IPS-NIHi11 (cell line): ENCODE results near the gene STARD3.

Experiments
- DNase-seq: peaks from one replicate; pipeline ENCODE4 v3.0.0; 2012; ENCODE audit warnings: mixed read lengths, low spot score

Gene STARD3

GRCh38 chr17:39660397-39661385, 23.7 kb downstream of the STARD3 start:
- DNase-seq = no peak

DNA sequence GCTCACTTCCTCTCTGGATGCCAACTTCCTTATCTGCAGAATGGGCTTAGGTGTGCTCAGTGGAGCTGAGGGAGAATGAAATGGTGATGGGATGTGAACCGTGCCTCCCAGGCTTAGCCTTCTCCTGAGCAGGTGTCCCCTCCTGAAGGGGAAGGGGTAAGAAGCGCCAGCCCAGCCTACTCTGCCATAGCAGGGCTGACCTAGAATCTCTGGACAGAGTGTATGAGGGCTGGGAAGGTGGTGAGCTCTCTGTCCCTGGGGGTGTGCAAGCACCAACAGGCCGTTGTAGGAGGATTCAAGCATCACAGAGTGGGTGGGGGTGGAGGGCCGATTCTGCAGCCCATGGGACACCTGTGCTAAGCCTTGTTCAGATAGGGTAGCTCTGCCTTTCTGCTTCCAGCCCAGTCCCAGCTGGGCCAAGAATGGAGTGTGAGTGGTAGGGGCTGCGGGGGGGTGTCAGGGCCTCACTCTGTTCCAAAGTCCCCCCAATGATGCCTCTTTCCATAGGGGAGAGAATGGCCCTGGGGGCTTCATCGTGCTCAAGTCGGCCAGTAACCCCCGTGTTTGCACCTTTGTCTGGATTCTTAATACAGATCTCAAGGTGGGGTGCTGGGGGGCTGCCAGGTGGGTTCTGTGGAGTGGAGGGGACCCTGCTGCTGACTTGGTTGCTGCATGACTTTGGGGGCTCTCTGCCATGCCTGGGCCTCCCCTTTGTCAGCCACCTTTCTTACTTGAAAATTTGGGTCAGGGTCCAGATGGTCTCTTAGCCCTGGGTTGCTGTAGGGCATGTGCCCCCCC, 25.0 kb downstream of the STARD3 start:
- no peak for DNase-seq

GRCh38 chr17:39662551-39663339, 25.8 kb downstream of the STARD3 start:
- DNase-seq = peak; percentile 54

- peak; percentile 62 for DNase-seq
These were observed 26.4 kb downstream of the STARD3 start for GRCh38 chr17:39663340-39663687.

- DNase-seq = peak; percentile 89
These were observed 27.0 kb downstream of the STARD3 start for GRCh38 chr17:39663688-39664580.

GRCh38 chr17:39664581-39665561, 27.9 kb downstream of the STARD3 start, which contains the start of gene TCAP:
TSS of gene TCAP (plus strand) at chr17:39665349. CDS start at chr17:39665360, 11 bp downstream.
- DNase-seq = no peak

GRCh38 chr17:39665642-39666224, 28.8 kb downstream of the STARD3 start:
- no peak for DNase-seq

DNA sequence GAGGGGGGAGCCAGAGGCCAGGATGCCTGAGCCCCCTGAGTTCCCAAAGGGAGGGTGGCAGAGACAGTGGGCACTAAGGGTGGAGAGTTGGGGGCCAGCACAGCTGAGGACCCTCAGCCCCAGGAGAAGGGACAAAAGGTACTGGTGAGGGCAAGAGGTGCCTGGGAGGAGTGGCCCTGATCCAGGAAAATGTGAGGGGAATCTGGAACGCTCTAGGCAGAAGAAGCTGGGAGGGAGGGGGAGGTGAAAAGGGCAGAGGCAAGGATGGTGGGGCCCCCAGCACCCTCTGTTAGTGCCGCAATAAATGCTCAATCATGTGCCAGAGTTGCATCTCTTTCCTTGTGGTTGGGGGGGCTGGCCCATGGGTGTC, 29.3 kb downstream of the STARD3 start:
- no peak for DNase-seq

GRCh38 chr17:39666601-39667261, 29.8 kb downstream of the STARD3 start:
- no peak for DNase-seq

- peak; percentile 46 for DNase-seq
These were observed 30.5 kb downstream of the STARD3 start for GRCh38 chr17:39667262-39667944.

DNA sequence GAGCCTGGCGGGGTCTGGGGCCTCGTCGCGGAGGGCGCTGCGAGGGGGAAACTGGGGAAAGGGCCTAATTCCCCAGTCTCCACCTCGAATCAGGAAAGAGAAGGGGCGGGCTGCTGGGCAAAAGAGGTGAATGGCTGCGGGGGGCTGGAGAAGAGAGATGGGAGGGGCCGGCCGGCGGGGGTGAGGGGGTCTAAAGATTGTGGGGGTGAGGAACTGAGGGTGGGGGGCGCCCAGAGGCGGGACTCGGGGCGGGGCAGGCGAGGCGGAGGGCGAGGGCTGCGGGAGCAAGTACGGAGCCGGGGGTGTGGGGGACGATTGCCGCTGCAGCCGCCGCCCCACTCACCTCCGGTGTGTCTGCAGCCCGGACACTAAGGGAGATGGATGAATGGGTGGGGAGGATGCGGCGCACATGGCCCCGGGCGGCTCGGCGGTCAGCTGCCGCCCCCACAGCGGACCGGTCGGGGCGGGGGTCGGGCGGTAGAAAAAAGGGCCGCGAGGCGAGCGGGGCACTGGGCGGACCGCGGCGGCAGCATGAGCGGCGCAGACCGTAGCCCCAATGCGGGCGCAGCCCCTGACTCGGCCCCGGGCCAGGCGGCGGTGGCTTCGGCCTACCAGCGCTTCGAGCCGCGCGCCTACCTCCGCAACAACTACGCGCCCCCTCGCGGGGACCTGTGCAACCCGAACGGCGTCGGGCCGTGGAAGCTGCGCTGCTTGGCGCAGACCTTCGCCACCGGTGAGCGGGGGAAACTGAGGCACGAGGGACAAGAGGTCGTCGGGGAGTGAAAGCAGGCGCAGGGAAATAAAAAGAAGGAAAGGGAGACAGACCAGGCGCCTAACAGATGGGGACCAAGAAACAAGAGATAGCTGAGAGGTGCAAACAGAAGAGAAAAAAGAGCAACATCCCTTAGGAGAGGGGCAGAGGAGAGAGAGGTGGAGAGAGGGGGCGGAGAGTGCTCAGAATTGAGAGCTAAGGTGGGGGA, 31.3 kb downstream of the STARD3 start, which contains the start of gene PNMT:
TSS of gene PNMT (plus strand) at position 509 of the 980 bp plus-strand sequence. CDS start at position 532, 23 bp downstream.
- peak; percentile 85 for DNase-seq

GRCh38 chr17:39669897-39670735, 33.2 kb downstream of the STARD3 start:
- no peak for DNase-seq

DNA sequence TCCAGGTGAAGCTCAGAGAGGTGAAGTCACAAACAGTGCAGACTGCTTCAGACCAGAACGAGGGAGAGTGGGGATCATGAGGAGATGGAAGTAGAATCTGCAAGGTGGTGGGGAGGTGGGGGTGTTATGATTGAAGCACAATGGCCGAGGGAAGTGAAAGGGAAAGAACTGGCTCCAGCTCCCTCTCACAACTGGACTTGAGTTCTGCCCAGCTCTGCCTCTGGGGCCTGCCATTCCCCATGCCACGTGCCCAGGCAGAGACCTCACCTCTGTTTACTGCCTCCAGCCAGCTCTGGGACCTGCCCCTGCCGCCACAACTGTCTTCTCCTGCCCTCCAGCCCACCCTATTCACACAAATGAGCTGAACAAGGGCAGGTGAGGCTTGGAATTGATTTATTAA, 33.8 kb downstream of the STARD3 start:
- no peak for DNase-seq

GRCh38 chr17:39671651-39672521, 34.9 kb downstream of the STARD3 start:
- DNase-seq = peak; percentile 85
